NCI-H526 treated with DMSO at 0.1 percent for 48 hours (cell line): ENCODE data around the gene CNOT2.
"Not testable (repeated sequence)": the region's sequence is repeated elsewhere in the genome, so short reads cannot be mapped to it uniquely, and the experiment has no call there.

ENCODE experiments used
- DNase-seq: peaks from one replicate; lab custom pipeline; 2025; lab: John Stamatoyannopoulos, UW

The CNOT2 gene

GRCh38 chr12:70366581-70367257, 123.5 kb downstream of the CNOT2 start:
- peak; percentile 85 for DNase-seq

GRCh38 chr12:70367258-70368141, 124.3 kb downstream of the CNOT2 start:
- DNase-seq, result no peak

DNA sequence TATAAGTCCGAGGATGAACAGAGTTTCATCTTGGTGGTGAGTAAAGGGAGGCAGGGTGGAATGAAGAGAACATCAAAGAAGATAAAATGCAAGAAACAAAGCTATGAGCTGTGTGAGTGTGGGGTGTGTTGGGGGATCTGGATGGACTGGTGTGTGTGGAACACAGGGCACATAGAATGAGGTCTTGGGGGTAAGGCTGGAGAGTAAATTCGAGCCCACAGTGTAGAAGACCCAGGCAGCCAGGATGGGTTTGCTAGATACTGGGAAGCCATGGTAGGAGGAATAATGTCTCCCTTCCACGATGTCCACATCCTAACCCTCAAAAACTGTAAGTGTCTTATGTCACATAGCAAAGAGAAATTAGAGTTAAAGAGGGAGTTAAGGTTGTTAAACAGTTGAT, 129.6 kb downstream of the CNOT2 start:
- no peak for DNase-seq

DNA sequence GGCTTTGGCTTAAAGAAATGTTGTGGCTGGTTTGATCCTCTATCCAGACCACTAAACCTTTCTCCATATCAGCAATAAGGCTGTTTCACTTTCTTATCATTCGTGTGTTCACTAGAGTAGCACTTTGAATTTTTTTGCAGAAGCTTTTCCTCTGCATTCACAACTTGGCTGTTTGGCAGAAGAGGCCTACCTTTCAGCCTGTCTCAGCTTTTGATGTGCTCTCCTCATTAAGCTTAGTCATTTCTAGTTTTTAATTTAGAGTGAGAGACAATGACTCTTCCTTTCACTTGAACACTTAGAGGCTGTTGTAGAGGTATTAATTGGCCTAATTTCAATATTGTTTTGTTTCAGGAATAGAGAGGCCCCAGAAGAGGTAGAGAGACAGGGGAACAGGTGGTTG, 136.6 kb downstream of the CNOT2 start:
- no peak for DNase-seq

GRCh38 chr12:70383484-70383883, 140.3 kb downstream of the CNOT2 start:
- no peak for DNase-seq

DNA sequence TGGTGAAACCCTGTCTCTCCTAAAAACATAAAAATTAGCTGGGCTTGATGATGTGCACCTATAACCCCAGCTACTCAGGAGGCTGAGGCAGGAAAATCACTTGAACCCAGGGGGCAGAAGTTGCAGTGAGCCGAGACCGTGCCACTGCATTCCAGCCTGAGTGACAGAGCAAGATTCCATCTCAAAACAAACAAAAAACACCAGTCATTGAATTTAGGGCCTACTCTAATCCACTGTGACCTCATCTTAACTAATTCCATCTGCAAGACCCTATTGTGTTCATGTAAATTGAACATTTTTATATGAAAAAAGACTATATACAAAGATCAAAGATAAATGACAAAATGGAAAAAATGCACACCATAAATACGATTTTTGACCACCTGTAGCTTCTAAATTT, 140.7 kb downstream of the CNOT2 start:
- no peak for DNase-seq

- DNase-seq, result no peak
Observed at GRCh38 chr12:70386771-70387170, 143.5 kb downstream of the CNOT2 start.

DNA sequence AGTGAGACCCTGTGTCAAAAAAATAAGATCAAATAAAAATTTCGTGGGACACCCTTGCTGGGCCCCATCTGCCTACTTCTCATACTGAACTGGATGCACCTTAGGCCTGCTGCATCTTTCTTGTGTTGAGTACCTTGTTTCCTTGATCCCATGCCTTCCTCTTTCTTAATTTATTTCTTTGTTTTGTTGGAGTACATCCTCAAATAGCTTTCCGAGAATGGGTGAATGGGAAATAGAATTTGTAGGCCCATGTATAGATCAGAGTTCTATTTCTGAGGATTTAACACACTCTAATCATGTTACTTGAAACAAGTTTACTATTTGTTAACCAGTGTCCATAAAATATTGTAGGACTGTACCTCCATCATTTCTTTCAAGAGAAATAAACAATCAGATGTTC, 146.4 kb downstream of the CNOT2 start:
- no peak for DNase-seq

GRCh38 chr12:70392631-70393030, 149.4 kb downstream of the CNOT2 start:
- DNase-seq, result not testable (repeated sequence)

DNA sequence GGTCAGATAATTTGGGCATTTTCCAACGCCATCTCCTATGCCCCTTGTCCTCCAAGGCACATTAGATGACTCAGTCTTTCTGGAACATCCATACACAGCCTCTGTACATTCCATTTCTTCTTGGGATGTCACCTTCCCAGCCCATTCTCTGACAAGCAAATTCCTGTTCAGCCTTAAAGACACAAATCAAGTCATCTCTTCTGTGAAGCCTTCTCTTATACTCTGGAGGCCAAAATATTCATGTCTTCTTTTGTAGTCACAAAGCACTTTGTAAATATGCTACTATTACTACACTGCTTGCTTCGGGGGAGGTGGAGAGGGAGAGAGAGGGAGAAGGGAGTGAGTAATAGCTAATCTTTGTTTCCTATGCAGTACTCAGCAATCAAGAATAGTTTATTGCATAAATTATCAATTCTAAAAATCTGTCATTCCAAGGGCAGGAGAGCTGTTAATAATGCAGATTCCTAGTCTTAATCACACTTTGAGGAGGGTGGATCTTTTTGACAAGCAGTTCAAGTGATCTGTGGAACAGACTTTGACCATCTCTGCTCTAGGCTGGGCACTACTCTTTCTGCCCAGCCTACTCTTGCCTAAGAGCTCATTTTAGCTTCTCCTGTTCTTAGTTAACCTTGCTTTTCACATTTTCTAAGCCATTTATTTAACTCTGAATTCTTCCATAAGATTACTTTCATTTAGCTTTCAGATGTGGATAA, 150.7 kb downstream of the CNOT2 start:
- no peak for DNase-seq

DNA sequence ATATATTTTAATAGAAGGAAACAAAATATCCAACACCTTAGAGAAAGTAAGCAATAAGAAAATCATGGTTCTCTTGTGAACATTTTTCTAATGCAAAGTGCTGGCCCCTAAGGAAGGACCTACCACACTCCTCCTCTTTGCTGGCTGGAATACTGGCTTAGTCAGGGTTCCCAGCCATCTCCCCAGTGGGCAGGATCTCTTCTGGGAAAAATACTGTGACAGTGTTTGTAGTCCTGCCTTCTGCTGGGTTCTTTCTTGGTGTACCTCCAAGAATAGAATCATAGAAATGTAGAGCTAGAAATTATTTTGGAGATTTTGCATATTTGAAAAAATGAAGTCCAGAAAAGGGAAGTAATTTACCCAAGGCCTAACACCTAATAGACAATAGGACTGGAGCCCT, 154.8 kb downstream of the CNOT2 start:
- no peak for DNase-seq

DNA sequence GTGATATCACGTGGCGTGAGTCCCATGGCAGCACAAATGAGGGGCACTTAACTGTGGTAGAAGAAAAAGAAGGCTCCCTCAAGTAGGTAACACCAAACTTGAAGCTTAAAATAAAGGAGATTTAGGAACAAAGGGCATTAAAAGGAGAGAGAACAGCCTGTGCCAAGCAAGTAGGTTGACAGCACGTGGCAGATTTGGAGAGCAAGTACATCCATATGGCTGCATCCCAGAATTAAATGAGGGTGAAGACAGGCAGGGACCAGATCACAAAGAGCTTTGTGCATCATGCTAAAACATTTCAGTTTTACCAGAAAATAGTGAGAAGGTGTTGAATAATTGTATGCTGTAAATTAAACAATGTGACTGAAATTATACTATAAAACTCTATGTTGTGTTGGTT, 155.6 kb downstream of the CNOT2 start:
- DNase-seq, result no peak

- DNase-seq, result no peak
Observed at GRCh38 chr12:70399311-70399710, 156.1 kb downstream of the CNOT2 start.

- DNase-seq, result no peak
Observed at GRCh38 chr12:70400124-70400523, 156.9 kb downstream of the CNOT2 start.

- DNase-seq, result no peak
Observed at GRCh38 chr12:70402597-70402996, 159.4 kb downstream of the CNOT2 start.

DNA sequence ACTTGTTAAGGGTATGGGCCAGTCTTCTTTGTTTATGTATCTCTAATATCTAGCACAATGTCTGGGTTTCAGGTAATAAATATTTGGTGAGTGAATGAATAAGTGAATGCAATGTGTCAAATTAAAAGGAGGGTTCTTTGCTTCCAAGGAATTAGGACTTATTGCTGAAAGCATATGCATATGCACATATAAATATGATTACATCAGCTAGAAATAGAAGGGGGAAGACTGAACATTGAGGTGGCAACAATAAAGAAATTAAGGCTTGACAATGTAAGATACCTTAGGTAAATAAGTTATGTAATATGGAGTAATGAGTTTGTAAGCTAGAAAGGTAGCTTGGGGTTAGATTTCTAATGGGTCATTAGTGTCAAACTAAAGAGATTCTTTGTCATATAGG, 160.6 kb downstream of the CNOT2 start:
- DNase-seq, result no peak
